Psoas muscle (tissue), 8 donors: ENCODE data around the gene PRM3. TPM values are rescaled to one million over a fixed set of nuclear protein-coding genes. Genes with fewer than 3 reads are reported as not detected.

Experiments used
- ATAC-seq, 4 donors: fragments of 200-7000 bp; cut with Tn5 transposase; one replicate each; pipeline ENCODE4 v1.9.1; 2020; ENCODE audit warnings: moderate library complexity in 3 of 4, mild to moderate bottlenecking in 2 of 4
- DNase-seq, 2 donors: peaks; one replicate each; pipeline ENCODE4 v3.0.0-alpha.2; 2020
- H3K27ac ChIP-seq: fragments of 200-600 bp; one replicate; pipeline ENCODE4 v1.8.0; 2022
- H3K27me3 ChIP-seq, 3 donors: fragments of 200-600 bp in 1 of 3; one replicate each; pipeline versions ENCODE4 v1.6.1 to v1.8.0; 2013 to 2022; ENCODE audit warnings: low read length in 2 of 3, mild to moderate bottlenecking in 2 of 3, moderate library complexity in 1 of 3; ENCODE audit not compliant: insufficient read depth in 3 of 3
- H3K36me3 ChIP-seq, 2 donors: fragments of 200-600 bp in 1 of 2; one replicate each; pipeline versions ENCODE4 v1.6.1 to v1.8.0; 2013 to 2022; ENCODE audit warnings: low read depth in 1 of 2, mild to moderate bottlenecking in 1 of 2, moderate library complexity in 1 of 2; ENCODE audit not compliant: insufficient read depth in 1 of 2
- H3K4me1 ChIP-seq: fragments of 200-600 bp; one replicate; pipeline ENCODE4 v1.8.0; 2022
- H3K4me3 ChIP-seq: fragments of 200-600 bp; one replicate; pipeline ENCODE4 v1.8.0; 2022; ENCODE audit warnings: mild to moderate bottlenecking
- H3K9me3 ChIP-seq: fragments of 200-600 bp; one replicate; pipeline ENCODE4 v1.8.0; 2022
- CTCF ChIP-seq: fragments of 200-600 bp; IDR thresholded peaks from one replicate; pipeline ENCODE4 v1.8.0; 2022; ENCODE audit warnings: antibody characterized with exemption
- WGBS, 3 donors: extraction: QIAGEN DNeasy Blood & Tissue Kit; methylation state at CpG; one replicate each; pipeline versions ENCODE4 v1.1.6 to v1.1.7; 2013; 5-methylcytosine and 5-hydroxymethylcytosine counted together
- intact Hi-C, 2 donors: fragments of 100-400 bp; cut with DNase I; formaldehyde crosslinking; loops; one replicate each; pipeline versions ENCODE4 v1.11.0 to v1.14.2; 2022
- polyA plus RNA-seq, 3 donors: library from polyadenylated mRNA; stranded (reverse); fragments of 200-250 nt; gene quantifications; one replicate each; pipeline ENCODE4 v1.2.3, GENCODE V29; 2013
- total RNA-seq, 4 donors: library from RNA; stranded (reverse); fragmentation: NEBNext Ultra II Directional in 2 of 4; extraction: Animal tissue kit (Norgen Biotek cat#: 25700) in 2 of 4; gene quantifications; one replicate each; pipeline versions ENCODE4 v1.2.1 to v1.2.4, GENCODE V29; 2021 to 2023
- donor health status: healthy with polysubstance abuse.
- donor health status: DM: no; HTN: no; CAD: no; lungs with moderate emphysema.
- donor health status: Bipolar disorder and iron deficiency.
- donor health status: healthy.
- donor health status: DM: yes; HTN: yes; CAD: no.
- donor health status: DM: no; HTN: no; CAD: no.
- donor health status: DM: no; HTN: no; CAD: no.
- donor health status: DM: yes; HTN: yes; CAD: no.

The PRM3 gene
- total and polyA plus RNA-seq, 7 donors, result not detected

- Histone ChIP-seq H3K4me3 (no peak overlapping the region), H3K27ac (no peak overlapping the region), H3K36me3 (no peaks in the 10 kb centered on the region), H3K27me3 (no peaks in the 10 kb centered on the region), H3K9me3 (no peaks in the 10 kb centered on the region), H3K4me1 (peaks cover 16% of the 10 kb centered on the region)
- DNase-seq, result no peak
- 51 to 64% (median 61%) methylated on average over 3 of the region's 3 CpGs for WGBS, 3 donors
- no peak for TF ChIP-seq CTCF
- intact Hi-C loops, result no loop called here
- ATAC-seq, result no peak
Measured at GRCh38 chr16:11260596-11260966, 12.8 kb downstream of the PRM3 start.

- 88 to 92% (median 91%) methylated on average over 12 of the region's 12 CpGs for WGBS, 3 donors
- Histone ChIP-seq H3K27ac (no peak overlapping the region), H3K9me3 (no peaks in the 10 kb centered on the region), H3K4me3 (no peak overlapping the region), H3K27me3 (no peaks in the 10 kb centered on the region), H3K4me1 (peaks cover 16% of the 10 kb centered on the region), H3K36me3 (no peaks in the 10 kb centered on the region)
- intact Hi-C loops, result loop anchor here (5.0 kb wide), 3 partner anchors 97 to 178 kb away; no protein-coding TSS in a partner anchor
- TF ChIP-seq CTCF, result no peak
- ATAC-seq (no peak), DNase-seq (no peak)
Measured at GRCh38 chr16:11259655-11260595, 13.5 kb downstream of the PRM3 start.

- Histone ChIP-seq H3K27ac (no peak overlapping the region), H3K4me3 (peak overlapping the region; percentile 28), H3K4me1 (peaks cover 16% of the 10 kb centered on the region), H3K9me3 (no peaks in the 10 kb centered on the region), H3K36me3 (no peaks in the 10 kb centered on the region), H3K27me3 (no peaks in the 10 kb centered on the region)
- WGBS, 3 donors, result 24 to 39% (median 25%) methylated on average over 15 of the region's 15 CpGs
- intact Hi-C loops, result loop anchor here (5.0 kb wide), 3 partner anchors 98 to 177 kb away; no protein-coding TSS in a partner anchor
- ATAC-seq (no peak), DNase-seq (peak; percentile 60 to 76)
- no peak for TF ChIP-seq CTCF
Measured at GRCh38 chr16:11258553-11259492, 14.6 kb downstream of the PRM3 start.

GRCh38 chr16:11257131-11257938, 16.1 kb downstream of the PRM3 start:
- Histone ChIP-seq H3K27ac (peak overlapping the region; percentile 95), H3K4me1 (peaks cover 16% of the 10 kb centered on the region), H3K27me3 (no peaks in the 10 kb centered on the region), H3K4me3 (peak overlapping the region; percentile 96), H3K9me3 (no peaks in the 10 kb centered on the region), H3K36me3 (no peaks in the 10 kb centered on the region)
- ATAC-seq (peak; percentile 71 to 81 (median 74)), DNase-seq (peak; percentile 68 to 83)
- 21 to 28% (median 25%) methylated on average over 21 of the region's 21 CpGs for WGBS, 3 donors
- TF ChIP-seq CTCF, result peak; percentile 71
- intact Hi-C loops, result loop anchor here (2.0 to 5.0 kb wide), 5 partner anchors 100 to 293 kb away; no protein-coding TSS in a partner anchor
